ENCODE measurements around the gene TOR4A.

The TOR4A gene

DNA sequence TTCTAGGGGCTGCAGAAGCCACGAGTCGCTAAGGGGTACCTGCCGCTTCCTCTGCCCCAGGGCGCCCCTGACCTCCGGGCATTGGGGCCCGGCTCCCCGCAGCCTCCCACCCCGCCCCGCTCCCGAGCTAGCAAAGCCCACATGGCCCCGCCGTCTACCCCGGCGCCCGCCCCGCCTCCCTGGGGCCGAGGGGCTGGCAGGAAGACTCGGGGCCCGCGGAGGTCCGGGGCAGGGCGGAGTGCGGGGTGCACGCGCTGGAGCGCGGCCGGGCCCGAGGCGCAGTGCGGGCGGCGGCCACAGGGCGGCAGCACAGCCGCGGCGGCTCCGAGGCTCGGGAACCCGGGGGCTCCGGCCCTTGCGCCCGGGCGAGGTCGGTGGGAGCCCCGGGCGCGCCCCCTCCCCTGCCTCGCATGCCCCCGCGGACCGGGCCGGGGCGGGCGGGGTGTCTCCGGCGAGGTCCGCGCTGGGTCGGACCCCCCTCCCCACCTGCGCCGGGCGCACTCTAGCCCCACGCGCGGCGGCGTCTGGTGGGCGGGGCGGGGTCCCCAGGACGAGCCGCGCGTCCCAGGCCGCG lies 17.8 kb downstream of the TOR4A start:
- peak; percentile 91 for DNase-seq (ENCODE audit: low spot score)

DNA sequence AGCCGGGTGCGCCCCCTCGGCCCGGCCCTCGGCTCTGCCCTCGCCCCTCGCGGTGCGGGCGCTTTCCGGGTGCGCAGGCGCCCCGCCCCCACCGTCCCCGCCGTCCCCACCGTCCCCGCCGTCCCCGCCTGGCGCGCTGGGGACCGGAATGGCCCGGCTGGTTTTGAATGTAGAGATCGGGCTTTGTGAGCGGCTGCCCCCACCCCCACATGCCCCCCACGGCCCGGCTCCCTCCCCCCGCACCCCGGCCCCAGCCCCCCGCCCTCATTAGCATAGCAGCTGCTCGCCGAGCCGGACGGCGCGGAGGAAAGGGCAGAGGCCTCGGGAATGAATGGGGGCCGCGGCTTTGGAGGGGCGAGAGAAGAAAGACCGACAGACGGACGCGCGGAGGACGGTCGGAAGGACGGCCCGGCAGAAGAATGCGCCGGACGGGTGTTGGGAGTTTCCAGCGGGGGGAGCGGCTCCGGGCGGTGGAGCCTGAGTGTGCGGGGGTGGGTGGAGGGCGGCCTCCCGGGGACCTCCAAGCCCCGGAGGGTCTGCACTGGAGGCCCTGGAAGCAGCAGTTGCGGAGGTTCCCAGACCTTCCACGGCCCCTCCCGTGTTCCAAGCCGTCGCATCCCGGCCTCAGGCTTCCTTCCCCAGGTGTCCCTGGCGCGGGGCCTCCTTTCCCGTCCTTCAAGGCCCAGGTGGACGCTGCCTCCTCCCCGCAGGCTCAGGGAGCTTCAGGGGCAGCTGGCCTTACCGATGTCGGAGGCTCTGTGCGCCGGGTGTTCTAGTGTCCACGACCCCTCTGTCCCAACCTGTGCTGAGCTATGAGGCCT lies 18.5 kb downstream of the TOR4A start:
- DNase-seq (ENCODE audit: low spot score), result no peak

DNA sequence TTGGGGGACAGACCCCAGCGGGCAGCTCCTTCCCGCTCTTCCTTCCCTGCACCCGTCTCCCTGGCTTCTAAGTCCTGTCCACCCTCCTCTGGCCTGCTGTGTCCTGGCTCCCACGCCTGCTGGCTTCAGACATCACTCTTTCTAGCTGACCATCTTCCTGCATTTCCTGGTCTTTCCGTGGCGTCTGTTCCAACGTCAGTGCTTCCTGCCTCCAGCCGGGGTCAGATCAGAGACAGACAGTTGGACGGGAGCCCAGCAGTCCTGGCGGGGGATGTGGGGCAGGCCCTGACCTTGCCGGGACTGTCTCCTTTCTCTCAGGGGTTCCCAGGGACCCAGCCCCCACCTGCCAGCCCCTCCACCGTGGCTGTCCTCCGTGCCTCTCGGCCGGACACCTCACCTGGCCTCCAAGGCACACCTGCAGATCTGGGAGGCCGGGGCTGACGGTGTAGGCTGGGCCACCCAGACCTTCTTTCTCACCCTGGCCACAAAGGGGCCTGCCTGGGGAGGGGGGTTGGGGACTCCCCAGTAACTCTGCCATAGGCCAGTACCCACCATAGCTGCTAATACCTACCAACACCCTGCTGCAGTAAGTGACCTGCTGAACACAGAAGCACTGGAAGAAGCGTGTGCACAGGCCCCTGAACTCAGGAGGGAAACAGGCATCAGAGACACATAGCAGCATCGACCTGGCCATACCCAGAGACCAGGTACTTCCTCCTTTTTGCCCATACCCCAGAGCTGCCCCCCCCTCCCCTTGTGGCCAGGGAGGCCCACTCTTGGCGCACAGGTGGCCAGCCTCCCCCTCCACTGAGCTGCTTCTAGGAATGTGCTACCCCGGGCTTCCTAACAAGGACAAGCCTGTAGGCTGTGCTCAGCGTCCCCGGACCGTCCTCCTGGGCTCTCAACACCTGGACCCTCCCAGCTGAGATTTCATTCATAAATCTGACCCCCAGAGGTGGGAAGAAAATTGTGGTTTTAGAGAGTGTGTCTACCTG lies 19.4 kb downstream of the TOR4A start:
- DNase-seq (ENCODE audit: low spot score), result no peak

DNA sequence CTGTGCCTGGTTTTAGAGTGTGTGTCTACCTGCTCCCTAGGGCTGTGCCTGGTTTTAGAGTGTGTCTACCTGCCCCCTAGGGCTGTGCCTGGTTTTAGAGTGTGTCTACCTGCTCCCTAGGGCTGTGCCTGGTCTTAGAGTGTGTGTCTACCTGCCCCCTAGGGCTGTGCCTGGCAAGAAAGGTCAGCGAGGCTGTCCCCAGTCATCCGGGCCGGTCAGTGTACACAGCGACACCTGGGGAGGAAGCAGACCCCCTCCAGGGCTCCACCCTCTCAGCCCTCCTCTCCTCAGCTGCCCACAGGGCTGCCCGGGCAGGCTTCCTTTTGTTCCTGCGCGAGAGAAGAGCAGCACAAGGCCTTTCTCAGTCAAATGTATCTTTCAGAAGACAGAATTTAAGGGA lies 20.4 kb downstream of the TOR4A start:
- no peak for DNase-seq (ENCODE audit: low spot score)

DNA sequence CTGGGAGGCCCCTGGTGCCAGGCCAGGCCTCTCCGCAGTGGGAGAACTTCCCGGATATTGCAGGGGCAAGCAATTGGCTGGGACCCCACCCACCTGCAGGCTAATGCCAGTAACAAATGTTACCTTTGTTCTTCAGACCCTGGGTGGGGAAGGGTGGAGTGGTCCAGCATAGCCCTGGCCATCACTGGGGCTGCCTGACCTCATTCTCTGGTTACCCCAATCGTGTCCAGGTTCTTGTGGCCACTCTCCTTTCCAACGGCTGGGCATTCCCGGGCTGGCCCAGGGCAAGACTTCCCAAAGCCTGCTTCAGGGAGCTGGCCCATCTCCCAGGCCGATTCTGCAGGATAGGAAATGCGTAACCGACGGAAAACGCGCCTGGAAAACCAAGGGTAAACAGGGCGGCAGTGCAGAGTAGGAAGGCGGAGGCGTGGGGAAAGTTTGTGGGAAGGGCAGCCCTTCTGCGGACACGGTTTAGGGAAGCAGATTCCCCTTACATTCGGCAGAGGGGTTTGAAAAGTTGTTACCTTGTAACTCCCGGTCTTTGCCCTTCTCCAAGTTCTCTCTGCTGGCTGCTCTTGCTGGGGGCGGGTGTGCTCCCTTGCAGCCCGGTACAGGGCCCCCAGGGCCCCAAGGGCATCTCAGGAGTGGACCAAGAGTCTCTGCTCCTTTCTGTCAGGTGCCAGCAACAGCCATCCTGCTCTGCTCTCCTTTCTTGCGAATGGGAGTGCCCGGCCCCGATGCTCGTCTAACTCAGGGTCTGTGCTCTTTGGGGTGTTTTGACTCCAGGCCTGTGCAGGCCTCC lies 21.1 kb downstream of the TOR4A start:
- no peak for DNase-seq (ENCODE audit: low spot score)

DNA sequence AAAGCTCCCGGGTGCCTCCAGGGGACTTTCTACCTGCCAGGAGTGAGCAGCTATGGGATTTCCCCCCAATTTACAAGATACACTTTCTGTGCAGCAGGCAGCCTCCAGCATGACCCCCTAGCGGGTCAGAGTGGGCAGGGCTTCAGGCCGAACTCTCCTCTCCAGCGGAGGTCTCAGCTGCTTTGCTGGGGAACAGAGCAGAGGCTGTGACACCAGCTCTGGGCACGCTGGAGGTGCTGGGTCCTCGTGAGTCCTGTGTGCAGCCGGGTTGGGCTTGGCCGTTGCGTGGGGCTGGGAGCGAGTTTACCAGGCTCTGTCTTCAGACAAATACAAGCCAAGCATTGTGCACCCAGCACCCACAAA lies 21.7 kb downstream of the TOR4A start:
- DNase-seq (ENCODE audit: low spot score), result no peak

DNA sequence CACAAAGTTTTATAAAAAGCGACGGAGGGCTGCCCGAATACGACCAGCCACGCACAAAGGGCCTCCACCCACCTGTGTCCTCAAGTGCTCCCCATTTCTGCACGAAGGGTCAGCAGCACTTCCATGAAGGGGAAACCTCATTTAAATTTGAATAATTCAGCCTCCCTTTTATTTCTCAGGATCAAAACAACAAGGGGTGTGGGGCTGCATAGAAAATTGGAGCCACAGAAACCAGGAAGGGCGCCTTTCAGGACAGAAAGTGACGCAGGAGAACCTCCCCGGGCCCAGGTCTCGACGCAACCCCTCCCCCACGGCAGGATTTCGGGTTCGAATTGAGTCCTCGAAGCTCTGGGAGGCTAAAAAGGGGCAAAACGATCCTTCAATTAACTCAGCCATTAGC lies 22.4 kb downstream of the TOR4A start:
- DNase-seq (ENCODE audit: low spot score), result no peak

DNA sequence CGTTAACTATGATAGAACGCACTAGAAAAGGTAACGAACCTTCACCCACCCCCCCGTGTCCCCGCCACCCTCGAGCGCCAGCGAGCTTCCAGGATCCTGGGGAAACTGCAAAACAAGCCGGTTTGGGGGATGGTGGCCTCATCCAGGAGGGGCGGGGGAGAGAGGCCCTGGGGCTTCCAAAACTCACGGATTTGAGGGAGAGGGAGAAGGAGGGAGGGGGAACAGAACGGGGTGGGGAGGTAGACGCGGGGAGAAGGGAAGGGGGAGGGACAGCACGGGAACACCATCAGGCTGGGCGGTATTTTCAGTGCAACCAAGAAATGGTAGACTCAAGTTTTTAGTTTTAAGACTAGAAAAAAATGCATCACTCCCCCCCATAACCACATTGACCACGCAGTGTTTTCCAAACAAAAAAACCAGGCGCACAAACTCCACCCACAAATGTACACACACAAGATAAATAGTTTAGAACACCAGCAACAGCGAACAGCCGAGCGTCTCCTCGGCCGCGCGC lies 23.1 kb downstream of the TOR4A start:
- no peak for DNase-seq (ENCODE audit: low spot score)

DNA sequence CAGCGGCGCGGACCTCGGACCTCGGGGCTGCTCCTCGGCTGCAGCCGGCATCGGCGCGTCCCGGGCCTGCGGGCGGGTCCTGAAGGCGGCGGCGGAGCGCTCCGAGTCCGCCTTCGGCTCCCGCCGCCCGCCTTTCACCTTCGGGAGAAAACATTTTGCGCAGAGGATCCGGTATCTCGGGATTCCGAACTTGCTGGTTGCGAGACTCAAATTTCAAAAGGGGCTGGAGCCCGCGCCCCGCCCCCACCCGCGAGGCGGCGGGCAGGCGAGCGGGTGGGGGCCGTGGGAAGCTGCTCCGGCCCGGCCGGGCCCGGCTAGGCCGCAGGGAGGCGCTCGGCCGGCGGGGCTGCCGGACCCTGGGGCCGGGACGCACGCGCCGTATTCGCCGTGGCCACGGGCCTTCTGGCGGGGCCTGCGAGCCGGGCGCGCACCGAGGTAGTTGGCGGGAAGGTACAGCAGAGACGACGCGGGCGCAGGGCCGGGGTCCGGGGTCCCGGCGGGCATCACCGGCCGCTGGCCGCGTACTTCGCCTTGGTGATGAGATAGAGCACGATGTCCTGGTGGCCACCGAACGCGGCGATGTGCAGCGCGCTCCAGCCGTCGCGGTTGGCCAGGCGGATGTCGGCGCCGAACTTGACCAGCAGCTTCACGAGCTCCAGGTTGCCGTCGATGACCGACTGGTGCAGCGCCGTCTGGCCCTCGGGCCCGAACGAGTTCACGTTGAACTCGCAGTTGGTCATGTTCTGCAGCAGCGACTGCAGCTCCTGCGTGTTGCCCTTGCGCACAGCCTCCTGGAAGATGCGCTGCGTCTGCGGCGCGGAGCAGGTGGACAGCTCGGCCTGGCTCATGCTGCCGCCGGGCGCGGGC lies 23.8 kb downstream of the TOR4A start:
- peak; percentile 72 for DNase-seq (ENCODE audit: low spot score)

DNA sequence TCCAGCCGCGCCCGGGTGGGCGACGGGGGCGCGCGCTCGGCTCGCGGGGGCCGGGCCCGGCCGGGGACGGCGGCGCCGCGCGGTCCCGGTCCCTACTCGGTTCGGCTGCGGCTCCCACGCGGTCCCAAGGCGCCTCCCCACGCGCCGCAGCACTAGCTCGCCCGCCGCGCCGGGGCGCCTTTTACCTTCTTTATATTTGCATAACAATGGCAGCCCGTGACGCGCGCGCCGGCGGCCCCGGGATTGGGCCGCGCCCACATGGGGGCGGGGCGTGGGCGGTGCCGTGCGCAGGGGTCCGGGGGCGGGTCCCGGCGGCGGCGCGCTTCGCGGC lies 24.6 kb downstream of the TOR4A start, which contains the start of gene NRARP:
NRARP (minus strand) TSS at position 154 of the 331 bp plus-strand sequence. CDS start 343 bp downstream, outside the sequence.
- peak; percentile 86 for DNase-seq (ENCODE audit: low spot score)

DNA sequence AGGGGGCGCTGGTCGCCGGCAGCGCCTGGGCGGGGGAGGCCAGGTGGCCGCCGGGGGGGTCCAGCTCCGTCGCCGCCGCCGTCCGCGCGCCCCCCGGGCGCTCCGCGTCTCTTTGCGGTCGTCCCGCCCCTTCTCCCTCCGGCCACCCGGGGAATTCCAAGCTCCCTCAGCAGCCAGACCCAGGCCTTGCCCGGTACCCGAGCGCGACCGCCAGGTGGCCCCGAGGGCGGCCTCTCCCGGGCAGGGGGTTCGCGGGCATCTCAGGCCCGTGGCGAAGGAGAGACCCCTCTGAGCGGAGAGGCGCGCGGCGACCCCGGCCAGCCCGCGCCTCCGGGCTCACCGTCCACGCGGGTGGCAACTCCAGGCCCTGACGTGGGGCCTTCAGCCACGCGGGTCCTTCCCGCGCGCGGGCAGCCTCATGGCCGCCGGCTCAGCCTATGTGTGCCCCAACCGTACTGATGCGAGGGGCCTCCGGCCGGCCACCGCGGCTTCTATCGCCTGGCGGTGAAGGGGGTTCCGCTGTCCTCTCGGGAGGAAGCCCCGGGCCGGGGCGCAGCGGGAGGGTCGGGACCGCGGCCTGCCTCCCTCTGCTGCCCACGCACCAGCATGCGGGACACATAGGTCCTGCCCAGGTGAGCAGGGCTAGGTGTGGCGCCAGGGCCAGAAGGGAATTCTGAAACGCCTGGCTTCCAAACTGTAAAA lies 25.1 kb downstream of the TOR4A start:
- DNase-seq (ENCODE audit: low spot score), result peak; percentile 85

DNA sequence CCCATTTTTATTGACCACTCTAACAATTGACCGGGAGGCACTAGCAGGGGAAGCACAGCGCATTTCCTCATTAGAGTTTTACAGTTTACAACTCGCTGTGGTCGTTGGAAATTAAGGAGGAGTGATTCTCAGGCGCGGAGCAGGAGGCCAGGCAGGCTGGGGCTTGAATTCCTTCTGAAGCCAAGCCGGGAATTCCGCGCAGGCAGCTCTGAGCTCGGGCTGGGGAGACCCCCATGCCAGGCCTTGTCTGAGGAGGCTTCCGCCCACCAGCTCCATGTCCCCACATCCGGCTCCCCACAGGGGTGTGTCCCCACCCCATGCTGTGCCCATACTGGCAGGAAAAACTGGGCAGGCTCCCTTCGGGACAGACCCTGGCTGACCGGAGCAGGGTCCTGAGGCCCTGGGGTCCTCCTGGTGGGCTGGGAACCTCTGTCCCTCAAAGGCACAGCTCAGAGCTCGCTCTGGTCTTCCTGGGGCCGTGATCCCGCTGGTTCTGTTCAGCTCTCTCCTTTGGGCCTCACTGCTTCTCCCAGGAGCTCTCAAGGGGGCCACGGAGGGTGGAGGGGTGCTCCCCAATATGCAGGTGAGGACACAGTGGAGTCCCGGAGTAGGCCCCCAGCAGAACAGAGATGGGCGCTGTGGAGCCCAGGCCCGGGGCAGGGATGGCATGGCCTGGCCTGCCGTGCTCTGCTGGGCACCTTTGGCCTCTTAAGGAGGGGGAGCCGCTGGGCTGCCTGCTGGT lies 25.8 kb downstream of the TOR4A start:
- peak; percentile 40 for DNase-seq (ENCODE audit: low spot score)

DNA sequence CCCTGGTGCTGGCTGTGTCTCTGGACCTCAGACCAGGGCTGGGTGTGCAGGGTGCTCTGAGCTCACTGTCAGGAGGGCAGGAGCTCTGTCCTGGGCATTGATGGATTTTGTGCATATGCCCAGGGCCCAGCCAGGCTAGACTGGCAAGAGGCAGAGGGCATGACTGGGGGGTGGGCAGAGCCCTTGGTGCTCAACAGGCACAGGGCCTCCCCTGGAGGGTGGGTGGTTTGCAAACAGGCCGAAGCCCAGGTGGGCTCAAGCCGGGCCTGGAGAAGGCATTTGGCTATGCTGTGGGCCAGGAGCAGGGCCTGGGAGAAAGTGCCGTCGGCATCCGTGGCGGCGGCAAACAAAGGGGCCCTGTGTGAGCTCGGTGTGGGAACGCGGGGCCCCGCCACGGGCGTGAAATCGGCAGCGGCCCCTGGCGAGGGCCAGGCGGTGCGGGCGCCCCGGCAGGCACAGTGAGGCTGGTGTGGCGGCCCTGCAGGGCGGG lies 26.4 kb downstream of the TOR4A start:
- no peak for DNase-seq (ENCODE audit: low spot score)

DNA sequence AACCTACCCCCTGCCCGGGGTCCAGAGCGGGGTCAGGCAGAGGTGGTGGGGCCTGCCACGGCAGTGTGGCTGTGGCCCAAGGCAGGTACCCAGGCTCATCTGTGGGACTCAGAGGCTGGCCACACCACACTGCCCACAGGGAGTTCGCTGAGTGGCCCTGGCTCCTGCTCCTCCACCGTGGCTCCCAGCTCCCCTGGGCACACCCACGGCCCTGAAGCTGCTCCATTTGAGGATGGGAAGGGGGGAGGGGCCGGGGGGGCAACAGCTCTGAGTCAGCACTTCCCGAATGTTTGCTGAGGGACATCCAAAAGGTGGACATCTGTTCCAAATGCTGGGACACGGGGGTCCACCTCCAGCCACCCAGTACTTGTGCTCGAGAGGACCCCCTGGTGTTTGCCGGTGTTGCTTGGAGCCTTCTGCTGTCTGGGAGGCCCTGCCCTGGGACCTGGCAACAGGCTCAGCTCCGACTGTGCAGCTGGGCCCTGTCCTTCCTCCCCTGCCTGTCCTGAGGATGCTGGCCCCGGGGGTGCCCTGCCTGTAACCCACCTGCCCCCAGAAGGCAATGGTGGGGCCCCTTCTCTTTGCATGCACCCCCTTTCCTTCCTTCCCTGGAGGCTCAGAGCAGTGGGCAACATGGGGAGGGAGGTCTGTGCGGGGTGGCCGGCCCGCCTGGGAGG lies 27.0 kb downstream of the TOR4A start:
- no peak for DNase-seq (ENCODE audit: low spot score)

DNA sequence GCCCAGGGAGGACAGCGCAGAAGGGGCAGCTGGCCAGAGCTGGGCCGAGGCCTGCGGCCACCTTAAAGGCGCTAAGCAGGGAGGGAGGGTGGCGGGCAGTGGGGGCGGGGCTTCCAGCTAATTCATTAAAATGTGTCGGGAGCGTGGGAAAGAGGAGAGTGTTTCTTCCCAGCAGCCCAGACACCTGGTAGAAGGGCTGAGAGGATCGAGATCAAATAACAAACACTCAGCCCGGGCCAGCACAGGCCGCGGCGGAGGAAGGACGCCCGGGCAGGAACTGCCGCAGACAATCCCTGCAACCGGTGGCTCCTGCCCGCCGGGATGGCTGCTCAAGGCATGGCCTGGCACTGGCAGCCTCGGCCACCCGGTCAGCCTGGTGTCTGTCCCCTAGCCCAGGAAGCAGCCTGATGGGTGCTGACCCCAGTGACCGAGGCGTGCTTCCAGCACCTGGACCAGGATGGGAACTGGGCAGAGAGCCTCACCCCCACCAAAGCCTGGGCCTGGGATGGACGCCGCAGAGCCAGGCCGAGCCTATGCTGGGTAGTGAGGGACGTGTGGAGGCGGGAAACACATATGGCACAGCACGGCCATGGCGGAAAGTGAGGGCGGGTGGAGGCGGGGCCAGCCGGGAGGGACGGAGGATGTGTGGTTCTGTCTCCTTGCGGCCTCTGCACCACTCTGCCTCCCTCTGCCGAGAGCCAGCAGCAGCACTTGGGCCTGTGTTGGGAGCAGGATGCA lies 27.7 kb downstream of the TOR4A start:
- DNase-seq (ENCODE audit: low spot score), result peak; percentile 75

DNA sequence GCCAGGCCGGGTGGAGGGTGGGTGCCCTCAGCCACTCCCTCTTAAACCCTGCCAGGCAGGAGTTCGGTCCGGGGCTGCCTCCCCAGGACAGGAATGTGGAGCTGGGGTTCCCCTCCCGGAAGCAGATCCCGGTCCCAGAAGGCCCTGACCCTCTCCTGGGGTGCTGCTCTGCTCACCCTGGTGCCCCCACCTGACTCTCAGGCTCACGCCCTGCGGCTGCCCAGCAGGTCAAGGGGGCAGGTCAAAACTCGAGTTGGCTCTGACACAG lies 28.2 kb downstream of the TOR4A start:
- no peak for DNase-seq (ENCODE audit: low spot score)

DNA sequence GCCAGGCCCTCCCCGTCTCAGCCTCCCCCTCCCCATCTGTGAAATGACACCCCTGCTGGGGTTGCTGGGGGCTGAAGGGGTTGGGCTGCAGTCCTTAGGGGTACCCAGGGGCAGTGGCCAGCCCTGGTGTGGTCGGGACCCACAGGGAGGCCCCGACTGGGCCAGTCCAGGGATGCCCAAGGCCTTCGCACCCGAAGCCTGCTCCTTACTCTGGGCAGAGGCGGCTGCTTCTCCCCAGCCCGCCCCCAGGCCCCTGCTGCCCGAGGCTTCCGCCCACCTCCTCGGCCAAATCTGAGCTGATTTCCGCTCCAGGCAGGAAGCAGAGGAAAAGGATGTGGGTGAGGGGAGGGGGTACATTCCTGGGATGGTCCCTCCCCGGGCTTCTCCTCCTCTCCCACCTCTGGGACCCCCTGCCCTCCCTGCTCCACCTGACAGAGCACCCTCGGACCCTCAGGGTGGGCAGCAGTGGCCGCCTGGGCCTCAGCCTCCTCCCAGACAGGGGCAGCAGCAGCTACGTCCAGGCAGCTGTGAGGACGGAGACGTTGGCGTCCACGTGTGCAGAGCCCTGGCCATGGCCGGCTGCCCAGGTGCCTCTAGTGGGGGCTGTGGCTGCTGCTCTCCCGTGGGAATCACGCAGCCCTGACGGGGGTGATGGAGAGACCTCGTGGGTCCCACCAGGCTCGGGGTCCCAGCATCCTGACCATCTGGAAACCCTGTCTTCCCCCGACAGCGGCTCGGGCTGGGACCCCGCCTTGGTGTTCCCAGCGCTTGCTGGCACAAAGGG lies 28.7 kb downstream of the TOR4A start:
- DNase-seq (ENCODE audit: low spot score), result peak; percentile 32
